ENCODE results near the gene MUC13.
"Not testable (repeated sequence)": the region's sequence is repeated elsewhere in the genome, so short reads cannot be mapped to it uniquely, and the experiment has no call there.

Gene MUC13

GRCh38 chr3:124934577-124934976 is at the start of gene MUC13:
TSS of gene MUC13 (minus strand) at chr3:124934751. CDS start at chr3:124934712, 39 bp downstream.
- no peak for DNase-seq (ENCODE audit: low read depth)

- no peak for DNase-seq (ENCODE audit: low read depth)
Observed at GRCh38 chr3:124982855-124983254, 48.3 kb upstream of the MUC13 start.

GRCh38 chr3:124981472-124981871 is 46.9 kb upstream of the MUC13 start:
- no peak for DNase-seq (ENCODE audit: low read depth)

- DNase-seq (ENCODE audit: low read depth): no peak
Observed at GRCh38 chr3:124978627-124979026, 44.1 kb upstream of the MUC13 start.

GRCh38 chr3:124976383-124976782 is 41.8 kb upstream of the MUC13 start:
- no peak for DNase-seq (ENCODE audit: low read depth)

GRCh38 chr3:124974691-124975090 is 40.1 kb upstream of the MUC13 start:
- no peak for DNase-seq (ENCODE audit: low read depth)

GRCh38 chr3:124973290-124973689 is 38.7 kb upstream of the MUC13 start:
- DNase-seq (ENCODE audit: low read depth): no peak

- DNase-seq (ENCODE audit: low read depth): no peak
Observed at GRCh38 chr3:124972457-124972856, 37.9 kb upstream of the MUC13 start.

GRCh38 chr3:124969963-124970722 is 35.6 kb upstream of the MUC13 start:
- DNase-seq (ENCODE audit: low read depth): no peak

GRCh38 chr3:124969190-124969589 is 34.6 kb upstream of the MUC13 start:
- DNase-seq (ENCODE audit: low read depth): no peak

- no peak for DNase-seq (ENCODE audit: low read depth)
Observed at GRCh38 chr3:124967964-124968363, 33.4 kb upstream of the MUC13 start.

- DNase-seq (ENCODE audit: low read depth): no peak
Observed at GRCh38 chr3:124966521-124967445, 32.2 kb upstream of the MUC13 start.

GRCh38 chr3:124965413-124965812 is 30.9 kb upstream of the MUC13 start:
- DNase-seq (ENCODE audit: low read depth): no peak

- no peak for DNase-seq (ENCODE audit: low read depth)
Observed at GRCh38 chr3:124964387-124964786, 29.8 kb upstream of the MUC13 start.

GRCh38 chr3:124963755-124964154 is 29.2 kb upstream of the MUC13 start:
- DNase-seq (ENCODE audit: low read depth): no peak

GRCh38 chr3:124962403-124962940 is 27.9 kb upstream of the MUC13 start:
- DNase-seq (ENCODE audit: low read depth): no peak

- no peak for DNase-seq (ENCODE audit: low read depth)
Observed at GRCh38 chr3:124960698-124961097, 26.1 kb upstream of the MUC13 start.

GRCh38 chr3:124960105-124960504 is 25.6 kb upstream of the MUC13 start:
- DNase-seq (ENCODE audit: low read depth): no peak

- DNase-seq (ENCODE audit: low read depth): not testable (repeated sequence)
Observed at GRCh38 chr3:124957951-124958350, 23.4 kb upstream of the MUC13 start.

GRCh38 chr3:124952282-124952855 is 17.8 kb upstream of the MUC13 start:
- no peak for DNase-seq (ENCODE audit: low read depth)

GRCh38 chr3:124951511-124952281 is 17.1 kb upstream of the MUC13 start:
- DNase-seq (ENCODE audit: low read depth): no peak

- no peak for DNase-seq (ENCODE audit: low read depth)
Observed at GRCh38 chr3:124950026-124950425, 15.5 kb upstream of the MUC13 start.
